Liver (tissue), 9 donors: ENCODE data around the gene RHO. TPM values are rescaled to one million over a fixed set of nuclear protein-coding genes. Genes with fewer than 3 reads are reported as not detected.

Source experiments
- DNase-seq: peaks from one replicate; pipeline ENCODE4 v3.0.0-alpha.2; 2017; ENCODE audit warnings: low spot score
- H3K27ac ChIP-seq, 2 donors: one replicate each; pipeline ENCODE4 v1.7.0; 2013; ENCODE audit warnings: inconsistent platforms in 2 of 2, low read length in 2 of 2, control low read depth in 1 of 2, low read depth in 1 of 2, mild to moderate bottlenecking in 1 of 2
- H3K27me3 ChIP-seq, 4 donors: one replicate each; pipeline versions ENCODE4 v1.6.1 to v1.7.0; 2013; ENCODE audit warnings: low read length in 3 of 4, inconsistent platforms in 1 of 4, mild to moderate bottlenecking in 1 of 4, moderate library complexity in 1 of 4; ENCODE audit not compliant: control insufficient read depth in 4 of 4, insufficient read depth in 4 of 4
- H3K36me3 ChIP-seq, 4 donors: one replicate each; pipeline versions ENCODE4 v1.6.1 to v1.7.0; 2013; ENCODE audit warnings: low read length in 3 of 4, mild to moderate bottlenecking in 3 of 4, low read depth in 1 of 4, moderate library complexity in 1 of 4; ENCODE audit not compliant: control insufficient read depth in 4 of 4, insufficient read depth in 3 of 4
- H3K4me1 ChIP-seq, 4 donors: one replicate each; pipeline versions ENCODE4 v1.6.1 to v1.7.0; 2013; ENCODE audit warnings: low read length in 3 of 4, mild to moderate bottlenecking in 3 of 4, moderate library complexity in 1 of 4; ENCODE audit not compliant: control insufficient read depth in 4 of 4, insufficient read depth in 4 of 4
- H3K4me3 ChIP-seq, 3 donors: one replicate each; pipeline versions ENCODE4 v1.6.1 to v1.7.0; 2013; ENCODE audit warnings: low read length in 3 of 3, control low read depth in 1 of 3, low read depth in 1 of 3, mild to moderate bottlenecking in 1 of 3
- H3K9ac ChIP-seq, 2 donors: one replicate each; pipeline ENCODE4 v1.7.0; 2013; ENCODE audit warnings: low read length in 2 of 2, mild to moderate bottlenecking in 2 of 2, moderate library complexity in 2 of 2, control low read depth in 1 of 2, low read depth in 1 of 2
- H3K9me3 ChIP-seq, 4 donors: one replicate each; pipeline versions ENCODE4 v1.6.1 to v1.7.0; 2013; ENCODE audit warnings: low read length in 3 of 4; ENCODE audit not compliant: control insufficient read depth in 4 of 4
- EGR1 ChIP-seq, 2 donors: IDR thresholded peaks; 2 replicates each; pipeline ENCODE4 v1.6.1; 2016 to 2018; ENCODE audit warnings: antibody characterized with exemption in 2 of 2, low read depth in 2 of 2
- FOXA1 ChIP-seq: IDR thresholded peaks from 2 replicates; pipeline ENCODE4 v1.6.1; 2016; ENCODE audit warnings: antibody characterized with exemption
- FOXA2 ChIP-seq: IDR thresholded peaks from 2 replicates; pipeline ENCODE4 v1.6.1; 2016; ENCODE audit warnings: antibody characterized with exemption
- GABPA ChIP-seq, 2 donors: IDR thresholded peaks in 1 of 2; conservative IDR thresholded peaks in 1 of 2; 2 replicates each; pipeline ENCODE4 v1.6.1; 2016; ENCODE audit warnings: antibody characterized with exemption in 2 of 2, mild to moderate bottlenecking in 1 of 2, moderate library complexity in 1 of 2
- HNF4A ChIP-seq, 2 donors: conservative IDR thresholded peaks; 2 replicates each; pipeline ENCODE4 v1.6.1; 2016; ENCODE audit warnings: antibody characterized with exemption in 2 of 2, mild to moderate bottlenecking in 2 of 2
- HNF4G ChIP-seq: IDR thresholded peaks from 2 replicates; pipeline ENCODE4 v1.6.1; 2016; ENCODE audit warnings: antibody characterized with exemption
- NR2F2 ChIP-seq: IDR thresholded peaks from 2 replicates; pipeline ENCODE4 v1.6.1; 2016; ENCODE audit warnings: antibody characterized with exemption
- RAD21 ChIP-seq, 2 donors: IDR thresholded peaks; 2 replicates each; pipeline ENCODE4 v1.6.1; 2016; ENCODE audit warnings: antibody characterized with exemption in 2 of 2, mild to moderate bottlenecking in 2 of 2
- RXRA ChIP-seq, 2 donors: IDR thresholded peaks; 2 replicates each; pipeline ENCODE4 v1.6.1; 2017 to 2018; ENCODE audit warnings: antibody characterized with exemption in 2 of 2, mild to moderate bottlenecking in 1 of 2
- SP1 ChIP-seq: IDR thresholded peaks from 2 replicates; pipeline ENCODE4 v1.6.1; 2018; ENCODE audit warnings: antibody characterized with exemption, mild to moderate bottlenecking
- TAF1 ChIP-seq: conservative IDR thresholded peaks from 2 replicates; pipeline ENCODE4 v1.6.1; 2016; ENCODE audit warnings: antibody characterized with exemption, mild to moderate bottlenecking
- WGBS: extraction: QIAGEN DNeasy Blood & Tissue Kit; methylation state at CpG from one replicate; pipeline ENCODE4 v1.1.7; 2013; 5-methylcytosine and 5-hydroxymethylcytosine counted together
- polyA plus RNA-seq, 2 donors: library from polyadenylated mRNA; stranded (reverse) in 1 of 2; unstranded in 1 of 2; fragments of 200-250 nt in 1 of 2; fragments of >200 nt in 1 of 2; fragmentation: Nextera tagmentation in 1 of 2; extraction: Ambion mirVana in 1 of 2; gene quantifications; one replicate each; pipeline versions ENCODE4 v1.2.1 to v1.2.3, GENCODE V29; 2013 to 2015
- total RNA-seq, 2 donors: library from RNA; depleted of rRNA; stranded (reverse); fragments of >200 nt; gene quantifications; one replicate each; pipeline ENCODE4 v1.2.3, GENCODE V29; 2014
- TF ChIP-seq, protein P1 (sequence below): IDR thresholded peaks from 2 replicates; pipeline ENCODE4 v1.6.1; 2016; ENCODE audit warnings: antibody characterized with exemption, mild to moderate bottlenecking
- TF ChIP-seq, protein P2 (sequence below): IDR thresholded peaks from 2 replicates; pipeline ENCODE4 v1.6.1; 2016; ENCODE audit warnings: antibody characterized with exemption
- TF ChIP-seq, protein P3 (sequence below): IDR thresholded peaks from 2 replicates; pipeline ENCODE4 v1.6.1; 2016; ENCODE audit warnings: antibody characterized with exemption
- TF ChIP-seq, protein P4 (sequence below): IDR thresholded peaks from 2 replicates; pipeline ENCODE4 v1.6.1; 2016; ENCODE audit warnings: antibody characterized with exemption
- TF ChIP-seq, protein P5 (sequence below): fragments of 150-350 bp; IDR thresholded peaks from 2 replicates; pipeline ENCODE4 v1.5.1; 2017; ENCODE audit warnings: improper control_type of control experiment, low read depth, low read length; ENCODE audit not compliant: missing input control
- donor health status: healthy.
- donor health status: healthy.
- donor health status: healthy.
- donor health status: healthy.
- donor health status: healthy.

RHO gene
- total and polyA plus RNA-seq, 4 donors = not detected

DNA sequence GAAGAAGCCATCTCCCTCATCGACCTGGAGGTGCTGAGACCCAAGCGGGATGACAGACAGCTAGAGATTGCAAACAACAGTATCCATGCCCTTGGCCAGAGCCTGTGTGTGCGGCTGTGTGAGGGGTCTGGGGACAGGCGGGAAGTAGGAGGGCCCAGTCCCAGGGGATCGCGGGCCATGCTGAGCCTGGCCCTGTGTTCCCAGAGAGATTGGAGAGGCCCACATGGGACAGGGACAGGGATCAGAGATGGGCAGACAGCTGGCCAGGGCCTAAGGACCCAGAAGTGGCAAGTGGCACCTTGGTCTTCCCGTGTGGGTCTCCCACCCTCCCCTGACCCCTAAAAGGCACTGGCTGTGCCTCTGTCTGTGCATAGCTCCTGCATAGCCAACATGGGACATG, 10.9 kb upstream of the RHO start:
- WGBS = 93% methylated on average over 7 of the region's 7 CpGs
- H3K9me3 ChIP-seq = no peaks in the 10 kb centered on the region
- TF ChIP-seq FOXA1 = no peak
- no peak for TF ChIP-seq HNF4G
- no peak for TF ChIP-seq HNF4A (conservative IDR thresholded peaks at IDR 0.05)
- peaks cover 0 to 17% (median 1%) of the 10 kb centered on the region in 4 donors for H3K36me3 ChIP-seq
- no peak for DNase-seq
- H3K9ac ChIP-seq = no peak overlapping the region
- no peak overlapping the region for H3K4me3 ChIP-seq
- no peaks in the 10 kb centered on the region for H3K4me1 ChIP-seq
- no peak overlapping the region for H3K27ac ChIP-seq
- no peaks in the 10 kb centered on the region for H3K27me3 ChIP-seq

DNA sequence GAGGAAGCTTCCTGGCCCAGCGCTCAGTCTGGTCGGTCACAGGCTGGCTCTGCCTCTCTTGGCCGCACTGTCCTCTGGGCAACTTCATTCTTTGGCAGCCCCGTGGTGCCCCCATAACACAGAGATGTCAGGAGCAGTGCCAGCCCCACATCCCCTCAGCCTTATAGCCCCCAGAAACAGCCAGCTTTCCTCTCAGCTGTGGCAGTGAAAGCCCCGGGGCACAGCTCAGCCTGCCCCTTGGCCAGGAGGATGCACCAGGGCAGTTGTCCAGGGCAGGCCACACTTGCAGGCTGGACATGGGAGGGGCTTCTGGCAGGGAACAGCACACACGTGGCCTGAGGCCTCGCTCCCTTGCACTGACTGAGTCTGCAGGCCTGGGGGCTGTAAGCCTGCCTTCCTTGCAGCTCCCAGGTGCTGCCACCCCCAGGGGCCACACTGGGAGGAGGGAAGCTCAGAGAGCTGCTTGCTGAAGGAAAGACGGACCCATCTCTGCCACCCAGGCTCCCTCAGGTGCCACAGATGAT, 10.3 kb upstream of the RHO start:
- no peak overlapping the region for H3K27ac ChIP-seq
- H3K9ac ChIP-seq = no peak overlapping the region
- H3K4me3 ChIP-seq = no peak overlapping the region
- no peaks in the 10 kb centered on the region for H3K27me3 ChIP-seq
- no peaks in the 10 kb centered on the region for H3K4me1 ChIP-seq
- DNase-seq = no peak
- H3K9me3 ChIP-seq = no peaks in the 10 kb centered on the region
- H3K36me3 ChIP-seq = peaks cover 0 to 16% (median 0%) of the 10 kb centered on the region in 4 donors
- no peak for TF ChIP-seq TAF1
- TF ChIP-seq FOXA1 = no peak
- TF ChIP-seq, protein P1, sequence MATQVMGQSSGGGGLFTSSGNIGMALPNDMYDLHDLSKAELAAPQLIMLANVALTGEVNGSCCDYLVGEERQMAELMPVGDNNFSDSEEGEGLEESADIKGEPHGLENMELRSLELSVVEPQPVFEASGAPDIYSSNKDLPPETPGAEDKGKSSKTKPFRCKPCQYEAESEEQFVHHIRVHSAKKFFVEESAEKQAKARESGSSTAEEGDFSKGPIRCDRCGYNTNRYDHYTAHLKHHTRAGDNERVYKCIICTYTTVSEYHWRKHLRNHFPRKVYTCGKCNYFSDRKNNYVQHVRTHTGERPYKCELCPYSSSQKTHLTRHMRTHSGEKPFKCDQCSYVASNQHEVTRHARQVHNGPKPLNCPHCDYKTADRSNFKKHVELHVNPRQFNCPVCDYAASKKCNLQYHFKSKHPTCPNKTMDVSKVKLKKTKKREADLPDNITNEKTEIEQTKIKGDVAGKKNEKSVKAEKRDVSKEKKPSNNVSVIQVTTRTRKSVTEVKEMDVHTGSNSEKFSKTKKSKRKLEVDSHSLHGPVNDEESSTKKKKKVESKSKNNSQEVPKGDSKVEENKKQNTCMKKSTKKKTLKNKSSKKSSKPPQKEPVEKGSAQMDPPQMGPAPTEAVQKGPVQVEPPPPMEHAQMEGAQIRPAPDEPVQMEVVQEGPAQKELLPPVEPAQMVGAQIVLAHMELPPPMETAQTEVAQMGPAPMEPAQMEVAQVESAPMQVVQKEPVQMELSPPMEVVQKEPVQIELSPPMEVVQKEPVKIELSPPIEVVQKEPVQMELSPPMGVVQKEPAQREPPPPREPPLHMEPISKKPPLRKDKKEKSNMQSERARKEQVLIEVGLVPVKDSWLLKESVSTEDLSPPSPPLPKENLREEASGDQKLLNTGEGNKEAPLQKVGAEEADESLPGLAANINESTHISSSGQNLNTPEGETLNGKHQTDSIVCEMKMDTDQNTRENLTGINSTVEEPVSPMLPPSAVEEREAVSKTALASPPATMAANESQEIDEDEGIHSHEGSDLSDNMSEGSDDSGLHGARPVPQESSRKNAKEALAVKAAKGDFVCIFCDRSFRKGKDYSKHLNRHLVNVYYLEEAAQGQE = no peak
- no peak for TF ChIP-seq GABPA (IDR thresholded peaks at IDR 0.05 in 1 of 2, conservative IDR thresholded peaks at IDR 0.05 in 1 of 2)
- TF ChIP-seq, protein P2, sequence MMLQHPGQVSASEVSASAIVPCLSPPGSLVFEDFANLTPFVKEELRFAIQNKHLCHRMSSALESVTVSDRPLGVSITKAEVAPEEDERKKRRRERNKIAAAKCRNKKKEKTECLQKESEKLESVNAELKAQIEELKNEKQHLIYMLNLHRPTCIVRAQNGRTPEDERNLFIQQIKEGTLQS = no peak
- TF ChIP-seq SP1 = no peak
- no peak for TF ChIP-seq NR2F2
- no peak for TF ChIP-seq RXRA (IDR thresholded peaks at IDR 0.05)
- TF ChIP-seq HNF4A (conservative IDR thresholded peaks at IDR 0.05) = no peak
- no peak for TF ChIP-seq RAD21 (IDR thresholded peaks at IDR 0.05)
- TF ChIP-seq, protein P3, sequence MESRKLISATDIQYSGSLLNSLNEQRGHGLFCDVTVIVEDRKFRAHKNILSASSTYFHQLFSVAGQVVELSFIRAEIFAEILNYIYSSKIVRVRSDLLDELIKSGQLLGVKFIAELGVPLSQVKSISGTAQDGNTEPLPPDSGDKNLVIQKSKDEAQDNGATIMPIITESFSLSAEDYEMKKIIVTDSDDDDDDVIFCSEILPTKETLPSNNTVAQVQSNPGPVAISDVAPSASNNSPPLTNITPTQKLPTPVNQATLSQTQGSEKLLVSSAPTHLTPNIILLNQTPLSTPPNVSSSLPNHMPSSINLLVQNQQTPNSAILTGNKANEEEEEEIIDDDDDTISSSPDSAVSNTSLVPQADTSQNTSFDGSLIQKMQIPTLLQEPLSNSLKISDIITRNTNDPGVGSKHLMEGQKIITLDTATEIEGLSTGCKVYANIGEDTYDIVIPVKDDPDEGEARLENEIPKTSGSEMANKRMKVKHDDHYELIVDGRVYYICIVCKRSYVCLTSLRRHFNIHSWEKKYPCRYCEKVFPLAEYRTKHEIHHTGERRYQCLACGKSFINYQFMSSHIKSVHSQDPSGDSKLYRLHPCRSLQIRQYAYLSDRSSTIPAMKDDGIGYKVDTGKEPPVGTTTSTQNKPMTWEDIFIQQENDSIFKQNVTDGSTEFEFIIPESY = no peak
- no peak for TF ChIP-seq EGR1 (IDR thresholded peaks at IDR 0.05; ENCODE audit: low read depth in 2 of 2)
- TF ChIP-seq FOXA2 = no peak
- WGBS = 88% methylated on average over 8 of the region's 8 CpGs

DNA sequence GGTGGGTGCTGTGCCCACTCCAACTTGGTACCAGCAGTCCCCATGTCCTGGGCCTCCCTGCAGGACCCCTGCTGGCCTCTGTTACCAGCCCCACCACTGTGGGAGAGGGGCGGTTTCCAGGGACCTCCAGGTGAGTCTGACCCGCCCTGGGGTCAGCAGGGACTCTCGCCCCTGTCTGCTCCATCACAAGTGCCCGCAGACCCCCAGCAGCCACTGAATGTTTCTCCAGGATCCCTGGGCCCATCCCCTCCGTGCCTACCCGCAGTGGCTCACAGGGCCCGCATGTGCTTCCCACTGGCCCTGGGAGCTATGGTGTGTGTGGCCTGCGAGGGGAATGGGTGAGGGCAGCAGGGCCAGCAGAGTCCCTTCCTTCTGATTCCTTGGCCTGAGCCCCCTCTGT, 9.9 kb upstream of the RHO start:
- no peaks in the 10 kb centered on the region for H3K27me3 ChIP-seq
- H3K9me3 ChIP-seq = no peaks in the 10 kb centered on the region
- H3K9ac ChIP-seq = no peak overlapping the region
- no peaks in the 10 kb centered on the region for H3K4me1 ChIP-seq
- H3K36me3 ChIP-seq = peaks cover 0 to 12% (median 0%) of the 10 kb centered on the region in 4 donors
- H3K27ac ChIP-seq = no peak overlapping the region
- DNase-seq = no peak
- H3K4me3 ChIP-seq = no peak overlapping the region
- 96% methylated on average over 8 of the region's 8 CpGs for WGBS
- TF ChIP-seq NR2F2 = no peak
- no peak for TF ChIP-seq HNF4A (conservative IDR thresholded peaks at IDR 0.05)
- TF ChIP-seq, protein P1 = no peak
- TF ChIP-seq TAF1 = no peak
- TF ChIP-seq, protein P4, sequence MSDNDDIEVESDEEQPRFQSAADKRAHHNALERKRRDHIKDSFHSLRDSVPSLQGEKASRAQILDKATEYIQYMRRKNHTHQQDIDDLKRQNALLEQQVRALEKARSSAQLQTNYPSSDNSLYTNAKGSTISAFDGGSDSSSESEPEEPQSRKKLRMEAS = no peak
- no peak for TF ChIP-seq RAD21 (IDR thresholded peaks at IDR 0.05)
- no peak for TF ChIP-seq FOXA2
- TF ChIP-seq, protein P2 = no peak
- TF ChIP-seq, protein P5, sequence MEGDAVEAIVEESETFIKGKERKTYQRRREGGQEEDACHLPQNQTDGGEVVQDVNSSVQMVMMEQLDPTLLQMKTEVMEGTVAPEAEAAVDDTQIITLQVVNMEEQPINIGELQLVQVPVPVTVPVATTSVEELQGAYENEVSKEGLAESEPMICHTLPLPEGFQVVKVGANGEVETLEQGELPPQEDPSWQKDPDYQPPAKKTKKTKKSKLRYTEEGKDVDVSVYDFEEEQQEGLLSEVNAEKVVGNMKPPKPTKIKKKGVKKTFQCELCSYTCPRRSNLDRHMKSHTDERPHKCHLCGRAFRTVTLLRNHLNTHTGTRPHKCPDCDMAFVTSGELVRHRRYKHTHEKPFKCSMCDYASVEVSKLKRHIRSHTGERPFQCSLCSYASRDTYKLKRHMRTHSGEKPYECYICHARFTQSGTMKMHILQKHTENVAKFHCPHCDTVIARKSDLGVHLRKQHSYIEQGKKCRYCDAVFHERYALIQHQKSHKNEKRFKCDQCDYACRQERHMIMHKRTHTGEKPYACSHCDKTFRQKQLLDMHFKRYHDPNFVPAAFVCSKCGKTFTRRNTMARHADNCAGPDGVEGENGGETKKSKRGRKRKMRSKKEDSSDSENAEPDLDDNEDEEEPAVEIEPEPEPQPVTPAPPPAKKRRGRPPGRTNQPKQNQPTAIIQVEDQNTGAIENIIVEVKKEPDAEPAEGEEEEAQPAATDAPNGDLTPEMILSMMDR = no peak
